Measurements from ENCODE around the gene TOMM34. TPM values are rescaled to one million over a fixed set of nuclear protein-coding genes. Genes with fewer than 3 reads are reported as not detected.

The TOMM34 gene
- total RNA-seq, 1 donor from 2014 or later, result 27.3 TPM

DNA sequence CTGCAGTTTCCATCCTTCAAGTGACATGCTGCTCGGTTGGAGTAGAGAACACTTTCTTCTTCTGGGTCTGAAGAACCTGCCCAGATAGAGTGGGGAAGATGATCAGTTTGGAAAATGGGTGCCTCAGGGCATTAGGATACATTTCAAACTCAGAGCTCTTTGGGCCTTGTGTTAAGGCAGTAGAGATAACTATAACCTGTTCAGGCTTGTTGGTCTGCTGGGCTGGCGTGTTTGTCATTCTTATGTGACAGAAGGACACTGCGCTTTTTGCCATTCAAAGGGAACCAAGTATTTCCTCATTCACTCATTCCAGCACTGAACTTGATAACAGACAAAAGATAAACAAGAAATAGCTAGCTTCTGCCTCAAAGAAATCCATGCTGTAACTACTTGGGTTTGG, 3.8 kb downstream of the TOMM34 start:
- Histone ChIP-seq H3K27me3 (no peaks in the 10 kb centered on the region), H3K36me3 (no peaks in the 10 kb centered on the region), H4K20me1 (ENCODE audit: low read depth) (peaks cover 14% of the 10 kb centered on the region), H3K4me3 (no peak overlapping the region), H3F3A (ENCODE audit: low read depth) (peaks cover 2% of the 10 kb centered on the region), H3K9ac (no peak overlapping the region), H3K79me2 (ENCODE audit: low read depth) (peaks cover 31% of the 10 kb centered on the region), H3K9me3 (ENCODE audit: low read depth) (no peaks in the 10 kb centered on the region), H3K4me2 (no peak overlapping the region), H3K4me1 (peaks cover 16% of the 10 kb centered on the region), H2AFZ (replicated peaks) (no peak overlapping the region), H3K27ac (no peak overlapping the region)
- no peak for DNase-seq (ENCODE audit: low spot score)
- peaks cover 27% of the 10 kb centered on the region for H3K4me1 Mint-ChIP-seq
- no peaks in the 10 kb centered on the region for H3K9me3 Mint-ChIP-seq
- H3K27me3 Mint-ChIP-seq (ENCODE audit: insufficient read depth, low read depth), result no peaks in the 10 kb centered on the region
- peaks cover 30% of the 10 kb centered on the region for H3K36me3 Mint-ChIP-seq
- TF ChIP-seq, protein P1, sequence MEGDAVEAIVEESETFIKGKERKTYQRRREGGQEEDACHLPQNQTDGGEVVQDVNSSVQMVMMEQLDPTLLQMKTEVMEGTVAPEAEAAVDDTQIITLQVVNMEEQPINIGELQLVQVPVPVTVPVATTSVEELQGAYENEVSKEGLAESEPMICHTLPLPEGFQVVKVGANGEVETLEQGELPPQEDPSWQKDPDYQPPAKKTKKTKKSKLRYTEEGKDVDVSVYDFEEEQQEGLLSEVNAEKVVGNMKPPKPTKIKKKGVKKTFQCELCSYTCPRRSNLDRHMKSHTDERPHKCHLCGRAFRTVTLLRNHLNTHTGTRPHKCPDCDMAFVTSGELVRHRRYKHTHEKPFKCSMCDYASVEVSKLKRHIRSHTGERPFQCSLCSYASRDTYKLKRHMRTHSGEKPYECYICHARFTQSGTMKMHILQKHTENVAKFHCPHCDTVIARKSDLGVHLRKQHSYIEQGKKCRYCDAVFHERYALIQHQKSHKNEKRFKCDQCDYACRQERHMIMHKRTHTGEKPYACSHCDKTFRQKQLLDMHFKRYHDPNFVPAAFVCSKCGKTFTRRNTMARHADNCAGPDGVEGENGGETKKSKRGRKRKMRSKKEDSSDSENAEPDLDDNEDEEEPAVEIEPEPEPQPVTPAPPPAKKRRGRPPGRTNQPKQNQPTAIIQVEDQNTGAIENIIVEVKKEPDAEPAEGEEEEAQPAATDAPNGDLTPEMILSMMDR (IDR thresholded peaks at IDR 0.05), result no peak
- TF ChIP-seq EZH2 (IDR thresholded peaks at IDR 0.05), result no peak
- no peak for TF ChIP-seq EZH2phosphoT487 (IDR thresholded peaks at IDR 0.05)
- H3K27ac Mint-ChIP-seq, result no peak overlapping the region
- H3K4me3 Mint-ChIP-seq, result no peak overlapping the region

- H3K4me3 Mint-ChIP-seq, result no peak overlapping the region
- Histone ChIP-seq H3K27ac (no peak overlapping the region), H3K36me3 (no peaks in the 10 kb centered on the region), H3K4me2 (no peak overlapping the region), H3K9ac (no peak overlapping the region), H3K4me3 (no peak overlapping the region), H3F3A (ENCODE audit: low read depth) (no peaks in the 10 kb centered on the region), H3K27me3 (no peaks in the 10 kb centered on the region), H3K4me1 (peaks cover 13% of the 10 kb centered on the region), H3K9me3 (ENCODE audit: low read depth) (no peaks in the 10 kb centered on the region), H3K79me2 (ENCODE audit: low read depth) (peaks cover 31% of the 10 kb centered on the region), H4K20me1 (ENCODE audit: low read depth) (peaks cover 14% of the 10 kb centered on the region), H2AFZ (replicated peaks) (no peak overlapping the region)
- H3K27ac Mint-ChIP-seq, result no peak overlapping the region
- DNase-seq (ENCODE audit: low spot score), result no peak
- H3K36me3 Mint-ChIP-seq, result peaks cover 30% of the 10 kb centered on the region
- no peaks in the 10 kb centered on the region for H3K27me3 Mint-ChIP-seq (ENCODE audit: insufficient read depth, low read depth)
- no peaks in the 10 kb centered on the region for H3K9me3 Mint-ChIP-seq
- TF ChIP-seq EZH2 (IDR thresholded peaks at IDR 0.05) (no peak), EZH2phosphoT487 (IDR thresholded peaks at IDR 0.05) (no peak)
- TF ChIP-seq, protein P1 (IDR thresholded peaks at IDR 0.05), result no peak
- H3K4me1 Mint-ChIP-seq, result peaks cover 16% of the 10 kb centered on the region
Measured at GRCh38 chr20:44955270-44955669, 4.9 kb downstream of the TOMM34 start.

GRCh38 chr20:44954211-44954610, 6.0 kb downstream of the TOMM34 start:
- peaks cover 12% of the 10 kb centered on the region for H4K20me1 ChIP-seq (ENCODE audit: low read depth)

More at GRCh38 chr20:44954211-44954610, 6.0 kb downstream of the TOMM34 start:
- H3K27ac ChIP-seq, result no peak overlapping the region
- H3K27ac Mint-ChIP-seq, result no peak overlapping the region
- H3K9me3 ChIP-seq (ENCODE audit: low read depth), result no peaks in the 10 kb centered on the region
- H3F3A ChIP-seq (ENCODE audit: low read depth), result no peaks in the 10 kb centered on the region
- no peak for DNase-seq (ENCODE audit: low spot score)
- peaks cover 11% of the 10 kb centered on the region for H3K4me1 ChIP-seq
- peaks cover 11% of the 10 kb centered on the region for H3K4me1 Mint-ChIP-seq
- H3K27me3 Mint-ChIP-seq (ENCODE audit: insufficient read depth, low read depth), result no peaks in the 10 kb centered on the region
- H3K4me3 Mint-ChIP-seq, result no peak overlapping the region
- no peaks in the 10 kb centered on the region for H3K27me3 ChIP-seq
- TF ChIP-seq EZH2 (IDR thresholded peaks at IDR 0.05), result no peak
- TF ChIP-seq EZH2phosphoT487 (IDR thresholded peaks at IDR 0.05), result no peak
- TF ChIP-seq, protein P1 (IDR thresholded peaks at IDR 0.05), result no peak
- H3K9me3 Mint-ChIP-seq, result no peaks in the 10 kb centered on the region
- no peak overlapping the region for H3K4me3 ChIP-seq
- H3K36me3 Mint-ChIP-seq, result peaks cover 35% of the 10 kb centered on the region
- no peak overlapping the region for H3K9ac ChIP-seq
- peaks cover 22% of the 10 kb centered on the region for H3K79me2 ChIP-seq (ENCODE audit: low read depth)
- no peak overlapping the region for H2AFZ ChIP-seq (replicated peaks)
- no peak overlapping the region for H3K4me2 ChIP-seq
- no peaks in the 10 kb centered on the region for H3K36me3 ChIP-seq
